Activated naive CD8-positive, alpha-beta T cell (primary cell): ENCODE results near the gene DOHH.
"Not testable (repeated sequence)": the region's sequence is repeated elsewhere in the genome, so short reads cannot be mapped to it uniquely, and the experiment has no call there.

Experiments used
- H3K27ac Mint-ChIP-seq: one replicate; pipeline ENCODE4 v1.8.0; 2021; ENCODE audit warnings: mixed read lengths
- H3K27me3 Mint-ChIP-seq: one replicate; pipeline ENCODE4 v1.8.0; 2021; ENCODE audit warnings: mixed read lengths
- H3K36me3 Mint-ChIP-seq: one replicate; pipeline ENCODE4 v1.8.0; 2021; ENCODE audit warnings: mixed read lengths
- H3K4me1 Mint-ChIP-seq: one replicate; pipeline ENCODE4 v1.8.0; 2021; ENCODE audit warnings: low read depth, mixed read lengths
- H3K4me3 Mint-ChIP-seq: one replicate; pipeline ENCODE4 v1.8.0; 2021; ENCODE audit warnings: mild to moderate bottlenecking, mixed read lengths
- H3K9me3 Mint-ChIP-seq: one replicate; pipeline ENCODE4 v1.8.0; 2021; ENCODE audit warnings: low read depth, mixed read lengths

The DOHH gene

GRCh38 chr19:3516675-3517207 lies 16.3 kb upstream of the DOHH start:
- H3K4me3 Mint-ChIP-seq = no peak overlapping the region
- H3K27me3 Mint-ChIP-seq = no peaks in the 10 kb centered on the region
- H3K4me1 Mint-ChIP-seq = peaks cover 31% of the 10 kb centered on the region
- H3K27ac Mint-ChIP-seq = no peak overlapping the region
- H3K36me3 Mint-ChIP-seq = peaks cover 4% of the 10 kb centered on the region
- no peaks in the 10 kb centered on the region for H3K9me3 Mint-ChIP-seq

GRCh38 chr19:3515891-3516422 lies 15.5 kb upstream of the DOHH start:
- H3K27ac Mint-ChIP-seq = no peak overlapping the region
- H3K9me3 Mint-ChIP-seq = no peaks in the 10 kb centered on the region
- H3K36me3 Mint-ChIP-seq = peaks cover 1% of the 10 kb centered on the region
- no peak overlapping the region for H3K4me3 Mint-ChIP-seq
- H3K27me3 Mint-ChIP-seq = no peaks in the 10 kb centered on the region
- H3K4me1 Mint-ChIP-seq = peaks cover 30% of the 10 kb centered on the region

GRCh38 chr19:3514930-3515329 lies 14.5 kb upstream of the DOHH start:
- peaks cover 32% of the 10 kb centered on the region for H3K4me1 Mint-ChIP-seq
- no peak overlapping the region for H3K27ac Mint-ChIP-seq
- no peak overlapping the region for H3K4me3 Mint-ChIP-seq
- no peaks in the 10 kb centered on the region for H3K36me3 Mint-ChIP-seq
- H3K27me3 Mint-ChIP-seq = no peaks in the 10 kb centered on the region
- H3K9me3 Mint-ChIP-seq = no peaks in the 10 kb centered on the region

- H3K4me3 Mint-ChIP-seq = no peak overlapping the region
- H3K27me3 Mint-ChIP-seq = no peaks in the 10 kb centered on the region
- peaks cover 43% of the 10 kb centered on the region for H3K4me1 Mint-ChIP-seq
- H3K27ac Mint-ChIP-seq = no peak overlapping the region
- H3K36me3 Mint-ChIP-seq = peaks cover 3% of the 10 kb centered on the region
- H3K9me3 Mint-ChIP-seq = no peaks in the 10 kb centered on the region
These were observed 13.0 kb upstream of the DOHH start for GRCh38 chr19:3513229-3514140.

- no peak overlapping the region for H3K27ac Mint-ChIP-seq
- no peaks in the 10 kb centered on the region for H3K9me3 Mint-ChIP-seq
- H3K36me3 Mint-ChIP-seq = peaks cover 3% of the 10 kb centered on the region
- H3K4me1 Mint-ChIP-seq = peaks cover 42% of the 10 kb centered on the region
- no peak overlapping the region for H3K4me3 Mint-ChIP-seq
- no peaks in the 10 kb centered on the region for H3K27me3 Mint-ChIP-seq
These were observed 12.2 kb upstream of the DOHH start for GRCh38 chr19:3512562-3513228.

- H3K27ac Mint-ChIP-seq = no peak overlapping the region
- no peaks in the 10 kb centered on the region for H3K27me3 Mint-ChIP-seq
- H3K36me3 Mint-ChIP-seq = peaks cover 3% of the 10 kb centered on the region
- H3K4me3 Mint-ChIP-seq = no peak overlapping the region
- no peaks in the 10 kb centered on the region for H3K9me3 Mint-ChIP-seq
- H3K4me1 Mint-ChIP-seq = peaks cover 44% of the 10 kb centered on the region
These were observed 11.2 kb upstream of the DOHH start for GRCh38 chr19:3511506-3512251.

GRCh38 chr19:3510727-3511126 lies 10.3 kb upstream of the DOHH start:
- Mint-ChIP-seq H3K27ac (no peak overlapping the region), H3K4me3 (no peak overlapping the region), H3K4me1 (peaks cover 42% of the 10 kb centered on the region), H3K9me3 (no peaks in the 10 kb centered on the region), H3K36me3 (peaks cover 3% of the 10 kb centered on the region), H3K27me3 (no peaks in the 10 kb centered on the region)

- no peaks in the 10 kb centered on the region for H3K27me3 Mint-ChIP-seq
- H3K4me1 Mint-ChIP-seq = peaks cover 45% of the 10 kb centered on the region
- H3K4me3 Mint-ChIP-seq = peak overlapping the region; percentile 43
- H3K36me3 Mint-ChIP-seq = peaks cover 3% of the 10 kb centered on the region
- peak overlapping the region; percentile 24 for H3K27ac Mint-ChIP-seq
- no peaks in the 10 kb centered on the region for H3K9me3 Mint-ChIP-seq
These were observed 9.1 kb upstream of the DOHH start for GRCh38 chr19:3509566-3509989.

- no peaks in the 10 kb centered on the region for H3K27me3 Mint-ChIP-seq
- H3K36me3 Mint-ChIP-seq = peaks cover 3% of the 10 kb centered on the region
- no peaks in the 10 kb centered on the region for H3K9me3 Mint-ChIP-seq
- H3K4me3 Mint-ChIP-seq = peak overlapping the region; percentile 43
- H3K4me1 Mint-ChIP-seq = peaks cover 42% of the 10 kb centered on the region
- peak overlapping the region; percentile 24 for H3K27ac Mint-ChIP-seq
These were observed 8.5 kb upstream of the DOHH start for GRCh38 chr19:3508771-3509535.

- H3K27ac Mint-ChIP-seq, H3K9me3 Mint-ChIP-seq, H3K27me3 Mint-ChIP-seq, H3K36me3 Mint-ChIP-seq: not testable (repeated sequence)
- Mint-ChIP-seq H3K4me1 (peaks cover 42% of the 10 kb centered on the region), H3K4me3 (peak overlapping the region; percentile 65)
These were observed 7.7 kb upstream of the DOHH start for GRCh38 chr19:3508121-3508661.

- peak overlapping the region; percentile 46 for H3K27ac Mint-ChIP-seq
- H3K27me3 Mint-ChIP-seq = no peaks in the 10 kb centered on the region
- peaks cover 3% of the 10 kb centered on the region for H3K36me3 Mint-ChIP-seq
- no peaks in the 10 kb centered on the region for H3K9me3 Mint-ChIP-seq
- H3K4me1 Mint-ChIP-seq = peaks cover 42% of the 10 kb centered on the region
- peak overlapping the region; percentile 89 for H3K4me3 Mint-ChIP-seq
These were observed 7.1 kb upstream of the DOHH start for GRCh38 chr19:3507371-3508120.

GRCh38 chr19:3506384-3507340 lies 6.2 kb upstream of the DOHH start:
- no peaks in the 10 kb centered on the region for H3K27me3 Mint-ChIP-seq
- H3K27ac Mint-ChIP-seq = peak overlapping the region; percentile 46
- no peaks in the 10 kb centered on the region for H3K9me3 Mint-ChIP-seq
- H3K4me1 Mint-ChIP-seq = peaks cover 42% of the 10 kb centered on the region
- peak overlapping the region; percentile 89 for H3K4me3 Mint-ChIP-seq
- peaks cover 3% of the 10 kb centered on the region for H3K36me3 Mint-ChIP-seq
